Activated T-cell treated with anti-CD3 and anti-CD28 coated beads, Interleukin-2, amount 50 U/mL, for 48 hours (primary cell): Measurements from ENCODE around the gene VEPH1.
A peak's percentile ranks its signal among the peaks of the same experiment; 100 is the strongest.

ENCODE experiments used
- DNase-seq, 2 experiments: peaks; one replicate each; pipeline ENCODE4 v3.0.0-alpha.2; 2020

The VEPH1 gene

DNA sequence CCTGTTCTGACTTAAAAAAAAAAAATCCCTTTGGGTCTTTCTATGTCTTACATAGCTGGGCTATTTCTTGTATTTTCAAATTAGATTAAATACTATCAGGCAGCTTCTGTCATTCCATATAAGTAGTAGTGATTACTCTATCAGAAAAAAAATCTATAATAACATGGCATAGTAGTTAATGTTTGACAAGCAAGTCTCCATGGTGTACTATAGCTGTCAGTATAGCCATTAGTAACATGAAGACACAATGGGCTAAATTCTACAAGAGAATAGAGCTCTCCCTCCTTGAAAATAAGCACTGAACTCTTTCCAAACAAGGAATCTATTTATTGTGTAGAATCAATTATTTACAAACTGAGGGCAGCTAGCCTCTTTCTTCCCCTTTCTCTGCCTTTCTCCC lies 19.4 kb upstream of the VEPH1 start:
- DNase-seq = no peak

DNA sequence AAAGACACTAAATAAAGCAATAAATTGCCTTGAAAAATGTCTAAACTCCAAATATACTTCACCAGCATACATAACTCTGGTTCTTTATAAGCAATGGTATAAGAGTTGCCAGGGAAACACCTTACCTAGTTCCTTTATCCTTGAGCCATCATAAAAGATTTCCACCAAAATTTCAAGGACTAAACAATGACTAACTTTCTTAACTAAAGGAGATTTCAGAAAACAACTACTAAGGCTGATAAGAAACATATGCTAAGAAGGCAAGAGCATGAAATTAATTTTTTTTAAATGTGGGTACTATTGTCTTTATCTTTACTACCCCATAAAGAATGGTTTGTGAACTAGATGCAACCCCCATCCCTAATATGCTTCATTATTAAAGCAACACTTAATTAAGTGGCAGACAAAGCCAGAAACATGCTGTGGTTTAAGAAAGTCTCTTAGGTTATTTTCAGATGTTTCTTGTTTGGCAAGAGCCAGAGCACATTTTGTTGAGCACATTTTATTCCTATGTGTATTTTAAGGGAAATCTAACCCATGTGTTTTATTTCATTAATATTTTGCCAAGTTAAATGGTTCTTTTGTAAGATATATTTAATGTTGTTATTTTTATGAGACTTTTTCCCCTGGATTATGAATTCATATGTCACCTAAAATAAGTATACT lies 17.4 kb upstream of the VEPH1 start:
- DNase-seq = no peak

DNA sequence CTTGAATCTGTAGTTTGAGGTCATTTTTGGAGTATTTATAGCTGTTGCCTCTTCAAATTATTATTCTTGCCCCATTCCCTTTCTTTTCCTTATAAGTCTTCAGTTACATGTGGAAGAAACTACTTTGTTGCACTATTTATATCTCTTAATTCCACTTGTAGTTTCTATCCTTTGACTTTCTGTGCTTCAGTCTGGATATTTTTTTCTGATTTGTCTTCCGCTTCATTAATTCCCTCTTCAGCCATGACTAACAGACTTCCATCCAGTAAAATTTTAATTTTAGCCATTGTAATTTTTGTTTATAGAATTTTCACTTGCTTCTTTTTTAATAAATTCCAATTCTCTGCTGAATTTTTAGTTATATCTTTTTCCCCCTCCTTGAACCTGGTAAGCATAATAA lies 15.7 kb upstream of the VEPH1 start:
- DNase-seq = no peak

GRCh38 chr3:157516928-157517327 lies 13.7 kb upstream of the VEPH1 start:
- no peak for DNase-seq

DNA sequence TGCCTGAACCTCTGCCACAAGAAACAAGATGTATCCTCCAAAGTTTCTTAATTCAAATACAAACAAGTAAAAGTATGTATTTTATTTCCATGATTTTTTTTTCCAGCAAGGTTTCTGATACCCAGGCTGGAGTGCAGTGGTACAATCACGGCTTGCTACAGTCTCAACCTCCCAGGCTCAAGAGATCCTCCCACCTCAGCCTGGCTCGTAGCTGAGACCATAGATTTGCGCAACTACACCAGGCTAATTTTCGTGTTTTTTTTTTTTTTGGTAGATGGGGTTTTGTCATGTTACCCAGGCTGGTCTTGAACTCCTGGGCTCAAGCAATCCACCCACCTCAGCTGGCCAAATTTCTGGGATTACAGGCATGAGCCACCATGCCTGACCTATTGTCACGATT lies 12.2 kb upstream of the VEPH1 start:
- no peak for DNase-seq

DNA sequence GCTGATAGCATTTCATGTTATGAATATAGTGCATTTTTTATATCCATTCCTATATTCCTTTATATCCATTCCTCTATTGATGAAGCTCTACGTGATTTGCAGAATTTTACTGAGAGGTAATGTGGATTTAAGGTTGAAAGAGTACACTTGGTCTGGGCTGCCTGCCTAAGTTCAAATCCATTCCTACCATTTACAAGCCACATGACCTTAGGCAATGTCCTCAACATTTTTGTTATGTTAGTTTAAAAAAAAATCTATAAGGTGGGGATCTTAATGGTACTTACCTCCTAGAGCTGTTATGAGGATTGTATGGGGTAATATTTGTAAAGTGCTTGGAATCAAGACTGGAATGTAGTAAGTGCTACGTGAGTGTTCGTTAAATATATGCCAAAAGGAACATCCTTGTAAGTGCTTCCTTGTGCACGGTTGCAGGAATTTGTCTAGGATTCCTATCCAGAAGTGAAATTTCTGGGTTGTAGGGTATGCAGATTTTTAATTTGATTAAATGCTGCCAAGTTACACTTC lies 11.2 kb upstream of the VEPH1 start:
- DNase-seq = no peak

- DNase-seq = no peak
Observed at GRCh38 chr3:157513585-157513984, 10.4 kb upstream of the VEPH1 start.

DNA sequence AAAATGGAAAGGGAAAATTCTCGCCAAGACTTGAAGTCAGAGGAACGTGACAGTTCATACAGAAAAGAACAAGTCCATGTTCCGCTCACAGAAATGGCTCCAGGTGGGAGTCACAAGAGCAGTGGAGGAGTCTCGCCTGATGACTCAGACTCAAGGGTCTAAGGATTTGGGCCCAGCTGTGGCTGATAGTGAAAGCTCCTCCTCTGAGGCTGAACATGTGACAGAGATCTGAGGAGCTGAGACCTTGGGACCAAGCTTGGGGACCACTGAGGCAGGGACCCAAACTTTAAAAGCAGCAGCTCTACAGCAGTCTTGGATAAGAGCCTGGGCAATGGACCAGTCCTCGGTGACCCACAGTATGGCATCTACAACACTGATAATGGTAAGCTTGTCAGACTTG lies 9.3 kb upstream of the VEPH1 start:
- no peak for DNase-seq

DNA sequence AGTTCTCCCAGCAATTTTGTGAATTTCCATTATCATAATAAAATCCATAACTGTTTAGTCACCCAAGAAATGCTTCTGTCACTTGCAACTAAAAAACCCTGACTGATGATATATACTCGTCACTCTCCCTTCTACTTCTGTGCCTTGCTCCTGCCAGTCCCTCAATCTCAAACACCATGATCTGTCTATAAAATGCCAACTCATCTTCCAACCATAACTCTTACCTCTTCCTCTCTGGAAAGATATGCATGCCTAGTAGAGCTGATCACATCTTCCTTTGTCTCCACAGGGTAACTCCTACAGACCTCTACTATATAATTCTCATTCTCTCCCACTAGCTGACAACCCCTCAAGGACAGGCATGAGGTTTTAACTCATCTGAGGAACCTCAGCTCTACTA lies 5.2 kb upstream of the VEPH1 start:
- DNase-seq = no peak

GRCh38 chr3:157501863-157502262 lies 1.4 kb downstream of the VEPH1 start:
- DNase-seq = no peak

GRCh38 chr3:157500232-157500631 lies 3.0 kb downstream of the VEPH1 start:
- DNase-seq = no peak

DNA sequence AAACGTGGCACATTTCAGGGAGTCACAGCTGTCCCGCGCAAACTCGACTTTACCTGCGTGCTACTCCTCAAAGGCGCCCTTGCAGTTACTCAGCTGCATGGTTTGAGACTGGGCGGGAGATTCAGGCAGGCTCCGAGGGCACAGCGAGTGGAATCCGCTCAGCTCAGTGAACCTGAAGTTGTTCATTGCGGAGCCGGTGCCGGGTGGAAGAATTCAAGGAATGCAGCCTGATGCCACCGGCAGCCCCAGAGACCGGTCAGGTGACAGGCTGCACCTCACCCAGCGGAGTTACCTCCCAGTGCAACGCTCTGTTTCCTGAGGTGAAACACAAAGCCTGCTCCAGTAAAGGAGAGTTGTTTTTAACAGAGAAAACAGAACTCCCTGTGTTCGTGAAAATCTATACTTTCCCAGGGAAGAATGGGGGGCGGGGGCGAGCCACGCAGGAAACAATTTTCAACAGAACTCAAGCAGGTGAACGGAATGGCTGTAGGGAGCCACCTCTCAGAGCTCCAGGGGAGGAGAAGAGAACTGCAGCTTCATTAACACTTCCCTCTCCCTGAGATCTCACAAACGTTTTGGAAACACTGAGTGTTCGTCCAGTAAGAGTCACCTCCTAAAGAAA lies 3.8 kb downstream of the VEPH1 start:
- peak in 1 of 2 experiments; percentile 15 for DNase-seq

DNA sequence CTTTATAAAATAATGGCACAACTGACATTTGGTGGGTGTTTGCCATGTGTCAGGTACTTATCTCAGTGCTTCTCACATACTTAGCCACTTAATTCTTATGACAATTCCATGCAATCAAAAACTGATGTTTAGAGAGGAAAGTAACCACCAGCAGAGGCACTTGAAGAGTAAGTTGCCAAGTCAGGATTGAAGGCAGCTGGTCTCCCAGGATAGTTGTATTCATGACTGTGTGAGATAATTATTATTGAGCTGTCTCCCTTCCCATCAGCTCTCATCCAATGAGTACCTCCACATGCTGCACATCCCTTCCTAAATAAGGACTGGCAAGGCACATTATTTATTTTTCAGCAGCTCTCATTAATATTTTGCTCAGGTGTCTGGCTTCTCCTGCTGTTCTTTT lies 4.8 kb downstream of the VEPH1 start:
- DNase-seq = no peak

DNA sequence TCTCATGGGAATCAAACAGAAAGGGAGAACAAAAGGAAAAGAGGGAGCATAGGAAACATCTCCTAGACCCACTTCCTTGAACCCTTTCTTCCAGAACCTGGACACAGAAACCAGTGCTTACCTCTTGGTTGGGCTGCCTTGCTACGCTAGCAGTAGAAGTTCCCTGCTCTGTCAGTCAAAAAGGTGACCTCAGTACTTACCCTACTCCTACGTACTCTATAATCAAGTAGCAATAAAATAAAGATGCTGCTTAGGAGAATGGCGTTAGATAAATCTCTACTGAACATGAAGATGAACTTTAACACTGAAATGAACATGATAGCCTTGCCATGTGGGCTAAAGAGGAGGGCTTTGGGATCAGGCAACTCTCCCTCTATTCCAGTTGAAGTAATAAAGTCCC lies 7.4 kb downstream of the VEPH1 start:
- DNase-seq = no peak

GRCh38 chr3:157494581-157495281 lies 8.5 kb downstream of the VEPH1 start:
- no peak for DNase-seq

DNA sequence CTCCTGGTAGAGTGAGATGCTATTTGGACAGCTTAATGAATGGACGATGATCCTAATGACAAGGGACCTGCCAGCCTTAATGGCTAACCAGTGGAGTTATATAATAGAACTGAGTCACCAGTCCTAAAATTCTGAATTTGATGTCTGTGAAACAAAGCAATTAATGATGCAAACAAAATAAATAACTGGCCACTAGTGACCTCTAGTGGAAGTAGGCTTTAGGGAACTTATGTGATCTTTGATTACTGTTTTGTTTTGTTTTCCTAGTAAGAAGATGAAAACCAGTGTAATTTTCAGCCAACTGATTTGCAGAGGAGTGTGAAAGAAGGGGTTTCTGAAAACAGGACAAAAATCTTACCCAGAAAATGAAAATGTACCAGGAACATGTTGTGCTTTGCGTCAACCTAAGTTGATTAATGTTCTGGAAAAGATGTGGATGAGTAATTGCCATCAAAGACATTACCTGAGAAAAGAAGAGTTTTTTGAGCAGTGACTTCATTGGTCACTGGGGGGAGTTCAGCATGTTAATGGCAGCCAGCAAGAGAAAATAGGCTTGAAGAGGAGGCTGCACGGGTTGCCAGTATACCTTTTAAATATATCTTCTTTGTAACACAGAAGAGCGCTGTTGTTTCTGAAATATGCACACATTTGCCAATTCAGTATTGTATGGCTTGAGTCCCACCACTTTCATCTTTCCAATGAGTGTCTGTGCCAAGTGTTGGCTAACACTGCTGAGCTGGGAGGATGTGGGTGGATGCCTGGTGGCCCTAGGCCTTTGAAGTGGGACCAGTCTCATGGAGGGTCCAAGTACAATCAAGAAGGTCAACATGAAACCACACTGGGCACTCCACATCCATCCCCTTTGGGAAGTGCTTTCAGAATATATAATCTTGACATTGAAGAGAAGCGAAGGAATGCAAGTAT lies 9.3 kb downstream of the VEPH1 start:
- DNase-seq = no peak

DNA sequence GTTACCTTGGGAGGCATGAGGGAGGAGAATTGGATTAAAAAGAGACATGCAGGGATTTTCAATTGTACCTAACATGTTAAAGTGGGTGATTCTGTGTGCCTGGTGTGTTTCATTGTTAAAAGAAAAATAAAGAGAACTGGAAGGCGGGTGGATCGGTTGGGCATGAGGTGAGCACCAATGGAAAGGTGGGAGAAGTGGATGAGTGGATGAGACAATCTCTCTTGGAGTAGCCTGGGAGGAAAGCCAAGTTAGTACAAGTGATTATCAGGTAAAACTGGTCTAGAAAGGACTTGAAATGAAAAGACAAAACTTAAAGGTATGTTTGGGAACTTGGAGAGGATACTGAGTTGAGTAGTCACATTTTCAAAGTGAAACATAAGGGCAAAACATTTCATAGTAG lies 12.1 kb downstream of the VEPH1 start:
- no peak for DNase-seq

DNA sequence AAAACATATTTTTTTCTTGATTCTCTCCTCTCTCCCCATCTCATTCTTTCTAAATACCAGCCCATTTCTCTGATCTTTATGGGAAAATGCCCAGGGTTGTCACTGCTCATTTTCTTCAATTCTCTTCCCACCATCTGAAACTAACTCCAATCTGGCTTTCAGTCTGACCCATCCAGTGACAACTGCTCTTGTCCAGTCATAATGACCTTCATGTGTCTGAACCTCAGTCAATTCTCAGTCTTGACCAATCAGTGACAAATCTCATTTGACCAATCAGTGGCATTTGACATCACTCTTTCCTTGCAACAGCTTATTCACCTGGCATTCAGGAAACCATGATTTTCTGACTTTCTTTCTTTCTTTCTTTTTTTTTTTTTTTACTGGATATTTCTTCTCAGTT lies 15.1 kb downstream of the VEPH1 start:
- DNase-seq = no peak

DNA sequence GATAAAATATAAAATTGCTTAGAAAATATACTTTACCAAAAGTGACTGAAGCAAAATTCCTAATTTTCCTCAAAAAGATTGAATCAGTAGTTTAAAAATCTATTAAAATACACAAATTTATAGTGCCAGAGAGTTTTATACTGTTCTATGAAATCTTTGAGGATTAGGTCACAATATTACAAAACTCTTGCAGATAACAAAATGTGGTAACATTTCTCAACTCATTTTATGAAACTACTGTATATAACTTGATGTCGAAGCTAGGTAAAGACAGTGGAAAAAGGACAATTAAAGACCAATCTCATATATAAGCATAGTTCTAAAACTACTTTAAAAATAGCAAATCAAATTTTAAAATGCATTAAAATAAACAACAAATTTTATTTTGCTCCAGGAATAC lies 15.9 kb downstream of the VEPH1 start:
- no peak for DNase-seq

DNA sequence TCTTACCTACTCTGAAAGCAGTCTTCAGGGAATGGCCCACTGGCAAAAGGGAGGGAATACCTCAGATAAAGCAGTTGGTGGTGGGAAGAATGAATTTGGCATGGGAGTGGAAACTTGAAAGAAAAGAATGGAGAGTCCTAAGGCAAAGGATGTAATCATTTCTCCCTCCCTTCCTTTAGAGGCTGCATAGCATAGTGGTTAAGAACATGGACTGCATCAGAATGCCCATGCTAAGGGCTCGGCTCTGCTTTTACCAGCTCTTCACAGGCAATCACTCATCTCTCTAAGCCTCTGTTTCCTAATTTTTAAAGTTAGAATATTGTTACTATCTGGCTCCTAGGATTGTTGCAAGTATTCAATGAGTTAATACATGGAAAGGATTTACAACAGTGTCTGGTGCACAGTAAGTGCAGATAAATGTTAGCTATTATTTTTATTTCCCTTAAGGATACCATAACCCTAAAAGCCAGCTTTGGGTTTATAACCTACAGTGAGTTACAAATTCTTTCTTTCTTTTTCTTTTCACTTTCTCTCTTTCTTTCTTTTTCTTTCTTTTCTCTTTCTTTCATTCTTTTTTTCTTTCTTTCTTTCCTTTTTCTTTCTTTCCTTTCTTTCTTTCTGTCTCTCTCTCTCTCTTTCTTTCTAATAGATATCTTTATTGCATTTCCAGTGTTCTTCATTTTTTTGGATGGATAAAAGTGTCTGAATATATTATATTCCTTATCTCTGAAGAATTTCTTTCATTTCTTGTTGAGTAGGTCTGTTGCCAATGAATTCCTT lies 23.6 kb downstream of the VEPH1 start:
- DNase-seq = no peak

DNA sequence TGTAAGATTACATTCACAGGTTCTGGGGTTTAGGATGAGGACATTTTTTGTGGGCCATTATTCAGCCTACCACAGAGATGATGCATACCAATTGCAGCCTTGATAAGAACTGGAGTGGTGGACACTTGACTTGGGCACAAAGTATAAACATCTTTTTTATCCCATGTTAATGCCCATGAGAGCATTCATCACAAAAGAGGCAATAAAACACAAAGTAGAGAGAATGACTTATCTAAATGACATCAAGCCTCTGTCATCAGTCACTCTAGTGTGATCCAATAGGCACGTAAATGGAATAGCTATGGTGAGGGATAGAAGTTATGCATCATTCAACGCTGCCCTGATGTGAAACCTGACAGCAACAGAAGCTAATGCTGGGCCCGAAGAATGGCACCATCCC lies 25.8 kb downstream of the VEPH1 start:
- no peak for DNase-seq

DNA sequence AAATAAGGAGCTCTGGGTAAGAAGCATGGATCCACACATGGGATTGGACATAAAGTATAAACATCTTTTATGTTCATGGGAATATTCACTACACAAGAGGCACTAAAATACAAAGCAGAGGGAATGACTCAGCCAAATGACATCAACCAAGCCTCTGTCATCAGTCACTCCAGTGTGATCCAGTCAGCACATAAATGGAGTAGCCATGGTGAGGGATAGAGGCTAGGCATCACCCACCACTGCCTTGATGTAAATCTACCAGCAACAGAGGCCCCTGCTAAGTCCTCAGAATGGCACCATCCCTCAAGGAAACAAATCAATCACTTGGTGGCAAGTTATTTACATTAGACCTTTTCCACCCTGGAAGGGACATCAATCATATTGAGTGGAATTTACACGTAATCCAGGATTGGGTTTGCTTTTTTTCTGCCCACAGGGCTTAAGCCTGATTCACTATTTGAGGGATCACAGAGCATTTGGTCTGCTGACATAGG lies 27.2 kb downstream of the VEPH1 start:
- DNase-seq = no peak
